Measurements from ENCODE around the gene MAP3K7CL.
A peak's percentile ranks its signal among the peaks of the same experiment; 100 is the strongest.
"Not testable (repeated sequence)": the region's sequence is repeated elsewhere in the genome, so short reads cannot be mapped to it uniquely, and the experiment has no call there.

Gene MAP3K7CL

DNA sequence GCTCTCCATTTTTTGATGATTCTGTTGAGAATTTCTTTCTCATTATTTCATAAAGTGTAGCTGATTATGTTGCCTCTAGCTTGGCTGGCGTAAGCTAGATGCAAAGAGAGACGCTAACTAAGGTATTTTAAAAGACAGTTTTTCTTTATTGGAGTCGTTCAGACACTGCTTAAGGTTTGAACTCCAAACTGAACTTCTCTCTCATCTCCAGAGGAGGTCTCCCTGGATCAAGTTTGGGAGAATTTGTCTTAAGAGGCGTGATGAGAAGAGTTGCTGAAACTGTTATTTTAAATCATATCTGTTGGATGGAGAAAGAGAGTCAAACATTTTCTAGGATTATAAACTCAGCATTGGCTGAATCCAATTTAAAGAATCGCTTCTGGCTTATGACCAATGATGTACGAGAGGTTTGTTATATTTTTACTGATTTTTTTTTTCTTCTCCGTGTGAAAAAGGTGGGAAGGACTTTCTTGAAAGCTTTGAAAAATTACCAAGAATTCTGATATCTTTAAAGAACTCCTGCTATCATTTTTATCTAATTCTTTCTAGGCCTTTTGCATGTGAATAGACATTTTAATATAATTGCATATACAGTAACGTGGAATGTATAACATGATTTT is 34.0 kb downstream of the MAP3K7CL start:
- TF ChIP-seq CTCF (IDR thresholded peaks at IDR 0.05; ENCODE audit: low read length, missing control alignments) = peak; percentile 84
- peak; percentile 93 for DNase-seq (ENCODE audit: low read depth)
- no peak overlapping the region for H3K4me3 ChIP-seq (replicated peaks; ENCODE audit: low read depth, low read length)

DNA sequence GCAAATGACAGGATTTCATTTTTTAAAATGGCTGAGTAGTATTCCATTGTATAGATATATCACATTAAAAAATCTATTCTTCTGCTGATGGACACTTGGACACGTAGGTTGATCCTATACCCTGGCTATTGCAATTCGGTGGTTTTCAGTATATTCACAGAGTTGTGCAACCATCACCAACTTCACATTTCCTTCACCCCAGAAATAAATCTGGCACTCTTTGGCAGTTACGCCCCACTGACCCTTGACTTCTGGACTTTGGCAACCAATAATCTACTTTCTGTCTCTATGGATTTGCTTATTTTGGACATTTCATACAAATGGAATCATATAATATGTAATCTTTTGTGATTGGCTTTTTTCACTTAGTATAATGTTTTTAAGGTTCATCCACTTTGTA is 35.9 kb downstream of the MAP3K7CL start:
- no peak for DNase-seq (ENCODE audit: low read depth)
- no peak overlapping the region for H3K4me3 ChIP-seq (replicated peaks; ENCODE audit: low read depth, low read length)
- TF ChIP-seq CTCF (IDR thresholded peaks at IDR 0.05; ENCODE audit: low read length, missing control alignments) = no peak

GRCh38 chr21:29166853-29167252 is 36.4 kb downstream of the MAP3K7CL start:
- no peak overlapping the region for H3K4me3 ChIP-seq (replicated peaks; ENCODE audit: low read depth, low read length)
- no peak for DNase-seq (ENCODE audit: low read depth)
- TF ChIP-seq CTCF (IDR thresholded peaks at IDR 0.05; ENCODE audit: low read length, missing control alignments) = no peak

- not testable (repeated sequence) for DNase-seq (ENCODE audit: low read depth); H3K4me3 ChIP-seq (replicated peaks; ENCODE audit: low read depth, low read length)
Observed at GRCh38 chr21:29167481-29167880, 37.0 kb downstream of the MAP3K7CL start.

DNA sequence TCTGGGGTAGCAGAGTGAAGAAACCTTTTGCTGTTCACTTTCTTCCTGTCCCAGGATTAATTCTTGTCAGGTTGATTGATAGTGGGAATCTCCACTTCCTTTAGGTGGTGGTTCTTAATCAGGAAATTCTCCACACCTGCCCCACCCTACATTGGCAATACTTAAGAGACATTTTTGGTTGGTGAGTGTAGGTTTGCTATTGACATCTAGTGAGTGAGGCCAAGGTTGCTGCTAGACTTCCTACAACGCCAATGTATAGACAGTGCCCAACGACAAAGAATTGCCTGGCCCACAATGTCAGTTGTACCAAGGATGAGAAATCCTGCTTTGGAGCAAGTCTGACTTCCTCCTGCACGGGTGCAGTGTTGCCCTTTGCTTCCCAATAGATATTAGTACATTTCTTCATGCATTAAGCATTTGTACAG is 38.5 kb downstream of the MAP3K7CL start:
- H3K4me3 ChIP-seq (replicated peaks; ENCODE audit: low read depth, low read length) = no peak overlapping the region
- DNase-seq (ENCODE audit: low read depth) = no peak
- TF ChIP-seq CTCF (IDR thresholded peaks at IDR 0.05; ENCODE audit: low read length, missing control alignments) = no peak

- H3K4me3 ChIP-seq (replicated peaks; ENCODE audit: low read depth, low read length) = no peak overlapping the region
- no peak for TF ChIP-seq CTCF (IDR thresholded peaks at IDR 0.05; ENCODE audit: low read length, missing control alignments)
- no peak for DNase-seq (ENCODE audit: low read depth)
Observed at GRCh38 chr21:29170944-29171343, 40.5 kb downstream of the MAP3K7CL start.

DNA sequence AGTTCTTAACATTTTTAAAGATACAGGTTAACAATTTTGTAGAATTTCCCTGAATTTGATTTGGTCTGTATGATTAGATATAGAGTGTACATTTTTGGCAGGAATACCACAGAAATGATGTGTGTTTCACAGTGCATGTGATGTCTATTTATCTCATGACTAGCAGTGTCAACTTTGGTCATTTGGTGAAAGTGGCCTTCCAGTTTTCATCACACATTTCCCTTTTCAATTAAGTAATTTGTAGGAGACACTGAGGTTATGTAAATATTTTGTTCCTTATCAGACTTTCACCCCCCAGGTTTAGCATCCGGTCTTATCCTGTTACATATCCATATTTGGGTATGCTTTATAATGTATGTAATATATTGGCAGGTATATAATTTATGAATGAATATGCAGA is 41.8 kb downstream of the MAP3K7CL start:
- DNase-seq (ENCODE audit: low read depth) = no peak
- TF ChIP-seq CTCF (IDR thresholded peaks at IDR 0.05; ENCODE audit: low read length, missing control alignments) = no peak
- H3K4me3 ChIP-seq (replicated peaks; ENCODE audit: low read depth, low read length) = no peak overlapping the region

Data from fibroblast of pulmonary artery (primary cell).